Activated CD4-positive, alpha-beta T cell treated with anti-CD3 and anti-CD28 coated beads for 48 hours (primary cell): ENCODE results near the gene GAGE1.
A peak's percentile ranks its signal among the peaks of the same experiment; 100 is the strongest.
"Not testable (repeated sequence)": the region's sequence is repeated elsewhere in the genome, so short reads cannot be mapped to it uniquely, and the experiment has no call there.

Experiments
- DNase-seq: peaks from one replicate; pipeline ENCODE4 v3.0.0-alpha.2; 2020

The GAGE1 gene

GRCh38 chrX:49598720-49599119 is at the start of gene GAGE1:
GAGE1 (plus strand) TSS chrX:49599020; CDS start chrX:49600175, 1,155 bp downstream.
- not testable (repeated sequence) for DNase-seq

- DNase-seq, result not testable (repeated sequence)
Observed at GRCh38 chrX:49550989-49551388, 47.8 kb upstream of the GAGE1 start, which contains the start of gene GAGE12E. GAGE12E (plus strand) TSS chrX:49551289; CDS start chrX:49552444, 1,155 bp downstream.

DNA sequence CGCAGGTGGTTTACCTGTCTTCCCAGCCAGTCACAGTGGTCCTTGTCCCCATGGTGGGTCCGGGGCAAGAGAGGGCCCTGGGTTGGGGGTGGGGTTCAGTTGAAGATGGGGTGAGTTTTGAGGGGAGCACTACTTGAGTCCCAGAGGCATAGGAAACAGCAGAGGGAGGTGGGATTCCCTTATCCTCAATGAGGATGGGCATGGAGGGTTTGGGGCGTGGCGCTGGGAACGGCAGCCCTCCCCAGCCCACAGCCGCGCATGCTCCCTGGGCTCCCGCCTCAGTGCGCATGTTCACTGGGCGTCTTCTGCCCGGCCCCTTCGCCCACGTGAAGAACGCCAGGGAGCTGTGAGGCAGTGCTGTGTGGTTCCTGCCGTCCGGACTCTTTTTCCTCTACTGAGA is 38.3 kb upstream of the GAGE1 start, which contains the start of gene GAGE12F:
Gene GAGE12F, plus strand, starts transcription at position 301 of the 400 bp plus-strand sequence. CDS start 1,155 bp downstream, outside the sequence.
- not testable (repeated sequence) for DNase-seq

DNA sequence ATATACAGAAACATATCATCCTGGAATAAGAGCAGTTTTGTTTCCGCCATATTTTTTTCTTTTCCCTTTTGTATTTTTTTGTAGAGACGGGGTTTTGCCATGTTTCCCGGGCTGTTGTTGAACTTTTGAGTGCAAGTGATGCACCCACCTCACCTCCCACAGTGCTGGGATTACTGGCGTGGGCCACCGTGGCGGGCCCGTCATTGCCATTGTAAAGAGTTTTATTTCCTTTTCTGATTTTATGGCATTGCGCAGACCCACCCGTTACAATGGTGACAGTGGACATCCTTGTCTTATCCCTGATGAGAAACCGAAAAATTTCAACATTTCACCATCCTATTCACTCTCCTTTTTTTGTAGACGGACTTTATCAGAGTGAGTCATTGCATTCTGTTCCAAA is 30.1 kb upstream of the GAGE1 start:
- not testable (repeated sequence) for DNase-seq

GRCh38 chrX:49569152-49569551 is 29.7 kb upstream of the GAGE1 start:
- DNase-seq, result not testable (repeated sequence)

DNA sequence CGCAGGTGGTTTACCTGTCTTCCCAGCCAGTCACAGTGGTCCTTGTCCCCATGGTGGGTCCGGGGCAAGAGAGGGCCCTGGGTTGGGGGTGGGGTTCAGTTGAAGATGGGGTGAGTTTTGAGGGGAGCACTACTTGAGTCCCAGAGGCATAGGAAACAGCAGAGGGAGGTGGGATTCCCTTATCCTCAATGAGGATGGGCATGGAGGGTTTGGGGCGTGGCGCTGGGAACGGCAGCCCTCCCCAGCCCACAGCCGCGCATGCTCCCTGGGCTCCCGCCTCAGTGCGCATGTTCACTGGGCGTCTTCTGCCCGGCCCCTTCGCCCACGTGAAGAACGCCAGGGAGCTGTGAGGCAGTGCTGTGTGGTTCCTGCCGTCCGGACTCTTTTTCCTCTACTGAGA is 28.7 kb upstream of the GAGE1 start, which contains the start of gene GAGE12G:
Gene GAGE12G, plus strand, starts transcription at position 301 of the 400 bp plus-strand sequence. CDS start 1,155 bp downstream, outside the sequence.
- not testable (repeated sequence) for DNase-seq

DNA sequence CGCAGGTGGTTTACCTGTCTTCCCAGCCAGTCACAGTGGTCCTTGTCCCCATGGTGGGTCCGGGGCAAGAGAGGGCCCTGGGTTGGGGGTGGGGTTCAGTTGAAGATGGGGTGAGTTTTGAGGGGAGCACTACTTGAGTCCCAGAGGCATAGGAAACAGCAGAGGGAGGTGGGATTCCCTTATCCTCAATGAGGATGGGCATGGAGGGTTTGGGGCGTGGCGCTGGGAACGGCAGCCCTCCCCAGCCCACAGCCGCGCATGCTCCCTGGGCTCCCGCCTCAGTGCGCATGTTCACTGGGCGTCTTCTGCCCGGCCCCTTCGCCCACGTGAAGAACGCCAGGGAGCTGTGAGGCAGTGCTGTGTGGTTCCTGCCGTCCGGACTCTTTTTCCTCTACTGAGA is 19.2 kb upstream of the GAGE1 start, which contains the start of gene GAGE12H:
Gene GAGE12H, plus strand, starts transcription at position 301 of the 400 bp plus-strand sequence. CDS start 1,155 bp downstream, outside the sequence.
- DNase-seq, result not testable (repeated sequence)

- DNase-seq, result not testable (repeated sequence)
Observed at GRCh38 chrX:49589196-49589595, 9.6 kb upstream of the GAGE1 start, which contains the start of gene GAGE2A. GAGE2A (plus strand) TSS chrX:49589496; CDS start chrX:49590651, 1,155 bp downstream.

DNA sequence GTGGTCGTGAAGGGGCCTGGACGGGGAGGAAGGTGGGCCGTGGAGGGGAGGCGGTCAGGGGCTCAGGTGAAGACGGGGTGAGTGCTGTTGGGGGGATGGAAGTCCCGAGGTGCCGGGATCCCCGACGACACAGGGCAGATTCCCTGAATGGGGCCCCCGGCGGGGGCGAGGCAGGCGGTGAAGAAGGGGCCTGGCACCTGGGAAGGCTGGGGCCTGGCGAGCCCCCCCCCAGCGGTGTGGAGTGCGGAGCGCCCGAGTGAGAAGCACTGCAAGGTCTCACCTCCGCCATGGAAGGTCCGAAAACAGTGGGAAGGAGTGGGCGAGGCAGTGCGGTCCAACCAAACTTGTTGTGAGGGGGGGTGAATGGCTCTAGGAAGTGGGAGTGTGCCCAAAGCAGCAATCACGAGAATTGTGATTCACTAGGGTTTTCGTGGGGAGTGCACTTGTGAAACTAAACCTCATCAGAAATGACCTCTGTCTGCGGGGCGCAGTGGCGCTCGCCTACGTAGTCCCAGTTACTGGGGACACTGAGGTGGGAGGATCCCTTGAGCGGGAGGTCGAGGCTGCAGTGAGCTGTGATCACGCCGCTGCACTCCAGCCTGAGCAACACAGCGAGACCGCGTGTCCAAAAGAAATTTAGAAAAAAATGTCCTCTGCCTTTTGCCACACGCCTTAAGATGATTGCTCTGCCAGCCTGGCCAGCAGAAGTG is 8.9 kb upstream of the GAGE1 start:
- DNase-seq, result peak; percentile 5

DNA sequence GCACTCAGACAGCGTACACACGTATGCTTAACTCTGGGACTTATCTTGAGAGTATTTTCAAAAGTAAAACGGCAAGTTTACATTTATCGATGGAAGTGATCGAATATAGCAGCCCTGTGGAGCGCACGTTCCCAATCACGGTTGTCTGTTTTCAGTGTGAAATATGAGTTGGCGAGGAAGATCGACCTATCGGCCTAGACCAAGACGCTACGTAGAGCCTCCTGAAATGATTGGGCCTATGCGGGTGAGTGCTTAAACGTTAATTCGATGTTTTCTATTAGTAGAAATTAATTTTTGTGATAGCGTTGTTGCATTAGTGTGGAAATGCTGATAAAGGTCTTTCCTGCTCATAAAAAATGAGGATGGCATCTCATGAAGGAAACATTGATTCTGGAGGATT is 8.3 kb upstream of the GAGE1 start:
- not testable (repeated sequence) for DNase-seq

DNA sequence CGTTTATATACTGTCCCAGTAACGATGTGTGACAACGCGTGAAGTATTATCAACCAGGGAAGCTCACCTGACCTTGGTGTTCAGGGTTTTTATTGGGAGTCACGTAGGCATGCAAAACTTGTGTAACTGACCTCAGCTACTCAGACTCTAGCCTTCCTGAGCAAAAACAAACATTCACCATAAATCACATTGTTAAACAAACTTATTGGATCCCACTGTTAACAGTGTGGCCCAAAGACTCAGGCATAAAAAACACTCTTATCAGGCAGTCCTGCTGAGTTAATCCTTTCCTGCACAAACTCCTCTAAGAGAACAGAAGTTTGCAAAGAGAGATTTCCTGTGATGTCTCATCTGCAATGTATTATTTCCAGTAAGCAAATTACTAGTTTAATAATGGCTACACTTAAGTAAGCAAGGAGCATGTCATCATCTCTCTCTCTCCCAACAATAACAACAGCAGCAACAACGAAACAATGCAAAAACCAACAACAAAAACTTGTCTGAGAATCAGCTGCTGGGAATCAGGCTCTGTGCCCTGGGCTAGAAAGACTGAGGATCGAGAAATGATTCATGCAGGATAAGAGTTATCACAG is 12.0 kb downstream of the GAGE1 start:
- no peak for DNase-seq

DNA sequence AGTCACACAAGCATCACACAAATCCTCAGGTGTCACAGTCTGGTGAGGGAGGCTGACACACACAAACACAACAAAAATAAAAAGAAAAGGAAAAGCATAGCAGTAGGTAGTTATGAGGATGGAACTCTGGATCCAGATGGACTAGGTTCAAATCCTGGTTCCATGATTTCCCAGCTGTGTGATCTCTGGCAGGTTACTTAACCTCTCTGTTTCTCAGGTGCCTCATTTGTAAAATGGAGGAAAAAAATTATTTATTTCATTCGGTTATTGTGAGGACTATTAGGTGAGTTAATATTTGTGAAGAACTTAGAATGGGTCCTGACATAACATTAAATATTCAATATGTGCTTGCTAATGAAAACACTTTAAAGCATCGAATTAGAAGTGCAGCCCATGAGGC is 19.8 kb downstream of the GAGE1 start:
- DNase-seq, result no peak

DNA sequence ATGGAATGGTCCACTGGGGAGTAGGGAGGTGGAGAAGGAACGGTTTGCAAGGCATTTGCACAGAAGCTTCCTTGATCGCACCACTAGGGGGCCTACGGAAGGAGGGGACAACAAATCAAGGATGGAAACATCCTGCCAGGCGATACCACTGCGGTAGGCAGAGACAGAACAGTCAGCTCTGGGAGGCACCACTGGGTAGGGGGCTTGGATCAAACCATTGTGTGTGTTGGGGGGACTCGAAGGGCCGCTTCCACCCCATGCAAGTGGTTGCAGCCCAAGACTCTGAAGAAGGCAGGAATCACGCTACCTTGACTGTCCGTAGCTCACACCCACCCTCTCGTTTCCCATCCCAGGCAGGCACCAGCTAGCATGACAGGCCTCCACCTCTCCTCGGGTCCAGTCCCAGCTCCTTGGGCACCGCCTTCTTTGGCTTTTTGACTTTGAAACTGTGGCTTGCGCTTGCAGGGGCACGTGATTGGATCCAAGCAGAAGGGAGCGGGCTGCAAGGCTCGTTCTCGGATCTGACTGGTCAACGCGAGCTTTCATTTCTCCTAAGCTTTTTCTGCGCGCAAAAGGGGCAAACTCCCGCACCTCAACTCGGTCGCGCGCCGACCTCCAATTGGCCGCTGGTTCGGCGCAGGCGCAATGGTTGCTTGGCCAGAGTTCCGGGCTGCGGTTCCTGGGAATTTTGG is 28.4 kb downstream of the GAGE1 start:
- DNase-seq, result peak; percentile 45

DNA sequence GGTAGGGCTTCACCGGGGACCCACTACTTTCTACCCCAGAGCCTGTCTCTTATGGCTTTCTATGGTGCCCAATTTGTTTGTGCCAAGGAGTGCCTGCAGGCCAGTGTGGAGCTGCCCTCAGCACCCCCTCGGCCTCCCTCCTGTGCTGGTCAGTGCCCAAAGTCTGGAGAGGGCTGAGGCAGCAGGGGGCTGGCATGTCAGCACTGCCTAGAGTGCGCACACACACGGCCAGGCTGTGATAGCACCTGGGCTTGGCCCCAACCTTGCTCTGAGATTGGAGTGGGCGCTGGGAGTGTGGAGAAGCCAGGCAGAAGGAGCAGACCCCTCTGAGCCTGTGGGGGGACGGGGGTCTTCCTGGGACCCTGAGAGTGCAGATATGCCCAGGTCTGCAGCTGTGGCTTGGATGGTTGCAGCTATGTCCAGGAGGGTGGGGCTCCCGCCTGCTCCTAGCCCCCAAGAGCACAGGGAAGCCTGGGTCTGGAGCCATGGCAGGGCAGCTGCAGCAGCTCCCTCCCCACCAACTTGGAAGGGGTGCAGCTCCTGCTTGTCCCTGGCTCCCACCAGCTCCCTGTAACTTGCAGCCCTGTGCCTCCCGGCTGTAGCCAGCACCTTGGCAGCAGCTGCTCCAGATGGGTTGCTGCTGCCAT is 46.3 kb downstream of the GAGE1 start:
- no peak for DNase-seq

GRCh38 chrX:49656533-49656932 is 57.7 kb downstream of the GAGE1 start:
- no peak for DNase-seq
